Measurements from ENCODE around the gene SPDYE2. TPM values are rescaled to one million over a fixed set of nuclear protein-coding genes. Genes with fewer than 3 reads are reported as not detected.
"Not testable (repeated sequence)": the region's sequence is repeated elsewhere in the genome, so short reads cannot be mapped to it uniquely, and the experiment has no call there.

The SPDYE2 gene
- total and polyA plus RNA-seq, 2 donors (not counting 3 experiments of a cell fraction or from before 2014, with no cell fraction given): not detected

DNA sequence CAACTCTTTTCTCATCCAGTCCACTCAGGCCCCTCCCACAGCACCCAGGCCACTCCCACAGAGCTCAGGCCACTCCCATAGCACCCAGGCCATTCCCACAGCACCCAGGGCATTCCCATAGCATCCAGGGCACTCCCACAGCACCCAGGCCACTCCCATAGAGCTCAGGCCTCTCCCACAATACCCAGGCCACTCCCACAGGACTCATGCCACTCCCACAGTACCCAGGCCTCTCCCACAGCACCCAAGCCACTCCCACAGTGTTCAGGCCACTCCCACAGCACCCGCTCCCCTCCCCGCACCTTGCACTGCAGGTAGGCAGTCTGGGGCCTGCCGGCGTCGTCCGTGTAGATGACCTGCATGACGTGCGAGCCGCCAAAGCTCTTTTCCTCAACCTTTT, 38.8 kb downstream of the SPDYE2 start:
- intact Hi-C loops (cut with micrococcal nuclease); H3K36me3 ChIP-seq (ENCODE audit: control insufficient read depth in 2 of 2, extremely low read depth in 1 of 2, insufficient read depth in 2 of 2, low read length in 2 of 2); H3K9me3 ChIP-seq (replicated peaks; ENCODE audit: control insufficient read depth, insufficient read depth, low read length); H2AFZ ChIP-seq (ENCODE audit: low read depth, low read length); H3K27ac ChIP-seq (ENCODE audit: insufficient read depth, low read depth, low read length); H3K4me3 ChIP-seq (replicated peaks in 1 of 3; ENCODE audit: insufficient read depth in 1 of 3, low read depth in 1 of 3, low read length in 3 of 3); H3K9me1 ChIP-seq (replicated peaks; ENCODE audit: control insufficient read depth, extremely low read depth, insufficient read depth, low read length); H3K9ac ChIP-seq (replicated peaks; ENCODE audit: extremely low read depth, insufficient read depth, low read length); H3K27me3 ChIP-seq (ENCODE audit: control insufficient read depth in 2 of 2, insufficient read depth in 2 of 2, low read length in 2 of 2); H3K4me2 ChIP-seq (ENCODE audit: insufficient read depth, low read length); DNase-seq (ENCODE audit: low read depth, low spot score); BruUV-seq (replicated peaks); dilution Hi-C loops (cut with MboI; ENCODE audit: extremely low pct_ligation_motif_present, low sequenced_read_pairs); H3K79me2 ChIP-seq (ENCODE audit: control insufficient read depth, insufficient read depth, low read length); H3K4me1 ChIP-seq (ENCODE audit: control insufficient read depth, extremely low read depth, insufficient read depth, low read length); H4K20me1 ChIP-seq (replicated peaks; ENCODE audit: control insufficient read depth, extremely low read depth, insufficient read depth, low read length); FAIRE-seq; CTCF ChIA-PET; POLR2A ChIA-PET: not testable (repeated sequence)

DNA sequence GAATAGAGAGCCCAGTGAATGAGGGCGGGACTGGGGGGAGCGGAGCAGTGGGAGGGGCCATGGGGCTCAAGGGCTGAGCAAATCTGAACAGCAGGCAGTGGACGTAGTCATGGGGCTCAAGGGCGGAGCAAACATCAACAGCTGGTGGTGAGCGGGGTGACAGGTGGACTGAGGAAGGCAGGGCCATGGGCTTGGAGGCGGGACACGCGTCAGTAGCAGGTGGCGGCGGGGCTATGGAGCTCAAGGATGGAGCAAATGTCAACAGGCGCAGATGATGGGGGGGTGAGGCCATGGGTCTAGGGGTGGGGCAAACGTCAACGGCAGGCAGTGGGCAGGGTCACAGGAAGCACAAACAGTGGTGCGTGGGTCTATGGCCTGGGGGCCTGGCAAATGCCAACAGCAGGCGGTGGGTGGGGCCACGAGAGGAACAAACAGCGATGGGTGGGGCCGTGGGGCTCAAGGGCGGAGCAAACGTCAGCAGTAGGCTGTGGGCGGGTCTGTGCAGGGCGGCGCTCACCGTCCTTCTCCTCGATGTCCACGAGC, 41.5 kb downstream of the SPDYE2 start:
- intact Hi-C loops (cut with micrococcal nuclease); FAIRE-seq; POLR2A ChIA-PET; H3K36me3 ChIP-seq (ENCODE audit: control insufficient read depth in 2 of 2, extremely low read depth in 1 of 2, insufficient read depth in 2 of 2, low read length in 2 of 2); H3K4me2 ChIP-seq (ENCODE audit: insufficient read depth, low read length); H3K9ac ChIP-seq (replicated peaks; ENCODE audit: extremely low read depth, insufficient read depth, low read length); H3K9me1 ChIP-seq (replicated peaks; ENCODE audit: control insufficient read depth, extremely low read depth, insufficient read depth, low read length); H3K27me3 ChIP-seq (ENCODE audit: control insufficient read depth in 2 of 2, insufficient read depth in 2 of 2, low read length in 2 of 2); BruUV-seq (replicated peaks); H3K27ac ChIP-seq (ENCODE audit: insufficient read depth, low read depth, low read length); H4K20me1 ChIP-seq (replicated peaks; ENCODE audit: control insufficient read depth, extremely low read depth, insufficient read depth, low read length); H3K9me3 ChIP-seq (replicated peaks; ENCODE audit: control insufficient read depth, insufficient read depth, low read length); H3K79me2 ChIP-seq (ENCODE audit: control insufficient read depth, insufficient read depth, low read length); CTCF ChIA-PET; H3K4me3 ChIP-seq (replicated peaks in 1 of 3; ENCODE audit: insufficient read depth in 1 of 3, low read depth in 1 of 3, low read length in 3 of 3); H3K4me1 ChIP-seq (ENCODE audit: control insufficient read depth, extremely low read depth, insufficient read depth, low read length); H2AFZ ChIP-seq (ENCODE audit: low read depth, low read length); DNase-seq (ENCODE audit: low read depth, low spot score); dilution Hi-C loops (cut with MboI; ENCODE audit: extremely low pct_ligation_motif_present, low sequenced_read_pairs): not testable (repeated sequence)

- H3K36me3 ChIP-seq (ENCODE audit: control insufficient read depth in 2 of 2, extremely low read depth in 1 of 2, insufficient read depth in 2 of 2, low read length in 2 of 2); H2AFZ ChIP-seq (ENCODE audit: low read depth, low read length); H3K4me3 ChIP-seq (replicated peaks in 1 of 3; ENCODE audit: insufficient read depth in 1 of 3, low read depth in 1 of 3, low read length in 3 of 3); H3K4me2 ChIP-seq (ENCODE audit: insufficient read depth, low read length); H4K20me1 ChIP-seq (replicated peaks; ENCODE audit: control insufficient read depth, extremely low read depth, insufficient read depth, low read length); FAIRE-seq; H3K4me1 ChIP-seq (ENCODE audit: control insufficient read depth, extremely low read depth, insufficient read depth, low read length); intact Hi-C loops (cut with micrococcal nuclease); H3K27ac ChIP-seq (ENCODE audit: insufficient read depth, low read depth, low read length); DNase-seq (ENCODE audit: low read depth, low spot score); H3K9me3 ChIP-seq (replicated peaks; ENCODE audit: control insufficient read depth, insufficient read depth, low read length); H3K9me1 ChIP-seq (replicated peaks; ENCODE audit: control insufficient read depth, extremely low read depth, insufficient read depth, low read length); H3K79me2 ChIP-seq (ENCODE audit: control insufficient read depth, insufficient read depth, low read length); H3K9ac ChIP-seq (replicated peaks; ENCODE audit: extremely low read depth, insufficient read depth, low read length); H3K27me3 ChIP-seq (ENCODE audit: control insufficient read depth in 2 of 2, insufficient read depth in 2 of 2, low read length in 2 of 2); CTCF ChIA-PET; BruUV-seq (replicated peaks); POLR2A ChIA-PET; dilution Hi-C loops (cut with MboI; ENCODE audit: extremely low pct_ligation_motif_present, low sequenced_read_pairs): not testable (repeated sequence)
Observed at GRCh38 chr7:102593637-102594334, 42.8 kb downstream of the SPDYE2 start.

DNA sequence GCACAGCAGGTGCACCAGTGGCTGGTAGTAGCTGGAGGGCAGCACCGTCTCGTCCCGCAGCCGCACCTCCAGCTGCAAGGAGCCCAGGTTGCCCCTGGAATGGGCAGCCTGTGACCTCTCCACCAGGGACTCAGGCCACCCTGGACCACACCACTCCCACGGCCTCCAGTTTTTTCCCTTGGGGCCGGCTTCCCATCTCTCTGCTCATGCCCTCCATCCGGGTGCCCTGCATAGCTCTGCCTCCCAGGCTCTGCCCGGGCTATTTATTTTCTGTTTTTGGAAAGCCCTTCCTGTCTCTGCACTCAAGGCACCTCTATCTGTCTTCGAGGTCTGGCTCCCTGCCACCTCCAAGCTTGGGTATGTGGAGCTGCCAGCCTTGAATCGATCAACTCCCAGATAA, 45.0 kb downstream of the SPDYE2 start:
- H3K4me3 ChIP-seq (replicated peaks in 1 of 3; ENCODE audit: insufficient read depth in 1 of 3, low read depth in 1 of 3, low read length in 3 of 3); POLR2A ChIA-PET; H3K27me3 ChIP-seq (ENCODE audit: control insufficient read depth in 2 of 2, insufficient read depth in 2 of 2, low read length in 2 of 2); H3K79me2 ChIP-seq (ENCODE audit: control insufficient read depth, insufficient read depth, low read length); H3K9me1 ChIP-seq (replicated peaks; ENCODE audit: control insufficient read depth, extremely low read depth, insufficient read depth, low read length); H4K20me1 ChIP-seq (replicated peaks; ENCODE audit: control insufficient read depth, extremely low read depth, insufficient read depth, low read length); intact Hi-C loops (cut with micrococcal nuclease); H3K4me1 ChIP-seq (ENCODE audit: control insufficient read depth, extremely low read depth, insufficient read depth, low read length); FAIRE-seq; dilution Hi-C loops (cut with MboI; ENCODE audit: extremely low pct_ligation_motif_present, low sequenced_read_pairs); H3K36me3 ChIP-seq (ENCODE audit: control insufficient read depth in 2 of 2, extremely low read depth in 1 of 2, insufficient read depth in 2 of 2, low read length in 2 of 2); DNase-seq (ENCODE audit: low read depth, low spot score); H3K9ac ChIP-seq (replicated peaks; ENCODE audit: extremely low read depth, insufficient read depth, low read length); H3K27ac ChIP-seq (ENCODE audit: insufficient read depth, low read depth, low read length); H3K9me3 ChIP-seq (replicated peaks; ENCODE audit: control insufficient read depth, insufficient read depth, low read length); H2AFZ ChIP-seq (ENCODE audit: low read depth, low read length); H3K4me2 ChIP-seq (ENCODE audit: insufficient read depth, low read length); CTCF ChIA-PET; BruUV-seq (replicated peaks): not testable (repeated sequence)

Measured in endothelial cell of umbilical vein (primary cell).